ENCODE measurements around the gene BOD1L2.

GRCh38 chr18:57171026-57171425 lies 24.1 kb downstream of the BOD1L2 start:
- TF ChIP-seq POLR2A (IDR thresholded peaks at IDR 0.05) (no peak), CTCF (IDR thresholded peaks at IDR 0.05) (no peak)
